ENCODE results near the gene KRT78. TPM values are rescaled to one million over a fixed set of nuclear protein-coding genes. Genes with fewer than 3 reads are reported as not detected.

KRT78 gene
- total RNA-seq, 1 experiment from 2014 or later = not detected

- no peak overlapping the region for H3K27ac Mint-ChIP-seq (ENCODE audit: low read depth, unreplicated experiment)
- TF ChIP-seq CTCF (IDR thresholded peaks at IDR 0.05; ENCODE audit: unreplicated experiment) = no peak
- CTCF ChIA-PET = interaction anchor here (0.7 kb wide), 1 partner anchor 204 kb away, joined by 3 read pairs; no protein-coding TSS in a partner anchor
- intact Hi-C loops (cut with micrococcal nuclease) = no loop called here
- no peak overlapping the region for H3K4me3 Mint-ChIP-seq (ENCODE audit: unreplicated experiment)
- H3K36me3 Mint-ChIP-seq (ENCODE audit: insufficient read depth, unreplicated experiment) = no peaks in the 10 kb centered on the region
- peaks cover 7% of the 10 kb centered on the region for H3K9me3 Mint-ChIP-seq (ENCODE audit: unreplicated experiment)
- H3K27me3 Mint-ChIP-seq (ENCODE audit: insufficient read depth, unreplicated experiment) = peaks cover 29% of the 10 kb centered on the region
- BruUV-seq (replicated peaks) = no TSS peak
- DNase-seq (ENCODE audit: unreplicated experiment) = no peak
- POLR2A ChIA-PET = interaction anchor here (1.9 kb wide), 1 partner anchor 10 kb away, joined by 4 read pairs; no protein-coding TSS in a partner anchor
- H3K4me1 Mint-ChIP-seq (ENCODE audit: insufficient read depth, unreplicated experiment) = no peaks in the 10 kb centered on the region
Observed at GRCh38 chr12:52788192-52788875, 60.5 kb downstream of the KRT78 start.

Other genes with a start within 250 kb of the KRT78 start
- not detected in 2 replicates for gene KRT72, start 247.5 kb downstream of the KRT78 start, total RNA-seq (2022)
- not detected in 2 replicates for gene KRT73, start 230.4 kb downstream of the KRT78 start, total RNA-seq (2022)
- gene KRT2, start 196.8 kb downstream of the KRT78 start, total RNA-seq (2022) = not detected in 2 replicates
- gene KRT1, start 168.6 kb downstream of the KRT78 start, total RNA-seq (2022) = not detected in 2 replicates
- gene KRT77, start 145.5 kb downstream of the KRT78 start, total RNA-seq (2022) = not detected in 2 replicates
- gene KRT76, start 71.6 kb downstream of the KRT78 start, total RNA-seq (2022) = not detected in 2 replicates
- gene KRT3, start 52.9 kb downstream of the KRT78 start, total RNA-seq (2022) = not detected in 2 replicates
- gene KRT4, start 34.9 kb downstream of the KRT78 start, total RNA-seq (2022) = not detected in 2 replicates
- gene KRT79, start 14.7 kb downstream of the KRT78 start, total RNA-seq (2022) = not detected in 2 replicates
- gene KRT8, start 56.1 kb upstream of the KRT78 start, total RNA-seq (2022) = 179 and 230 TPM in 2 replicates
- 659 and 662 TPM in 2 replicates for gene KRT18, start 100.1 kb upstream of the KRT78 start, total RNA-seq (2022)
- 580 and 658 TPM in 2 replicates for gene EIF4B, start 157.5 kb upstream of the KRT78 start, total RNA-seq (2022)
- 22.3 and 26.3 TPM in 2 replicates for gene TNS2, start 201.1 kb upstream of the KRT78 start, total RNA-seq (2022)
- 35.2 and 39.9 TPM in 2 replicates for gene SPRYD3, start 230.4 kb upstream of the KRT78 start, total RNA-seq (2022)
- 6.4 and 12.0 TPM in 2 replicates for gene IGFBP6, start 248.7 kb upstream of the KRT78 start, total RNA-seq (2022)

Data from MCF 10A (cell line).